ENCODE data around the gene CHURC1. TPM values are rescaled to one million over a fixed set of nuclear protein-coding genes. Genes with fewer than 3 reads are reported as not detected.

The CHURC1 gene
- total RNA-seq, 2 donors from 2014 or later, result 70.9 to 102 TPM

GRCh38 chr14:64954491-64955240, 40.4 kb downstream of the CHURC1 start:
- Histone ChIP-seq H3K36me3 (no peaks in the 10 kb centered on the region), H3K9me3 (no peaks in the 10 kb centered on the region), H3K4me3 (no peak overlapping the region), H3K27me3 (no peaks in the 10 kb centered on the region), H3K4me1 (peaks cover 0 to 12% of the 10 kb centered on the region in 2 donors), H3K27ac (no peak overlapping the region)
- no peak for DNase-seq (ENCODE audit: low spot score)
- TF ChIP-seq CTCF (IDR thresholded peaks at IDR 0.05), result no peak

GRCh38 chr14:64955297-64955696, 41.0 kb downstream of the CHURC1 start:
- no peak for DNase-seq (ENCODE audit: low spot score)

GRCh38 chr14:64956697-64957406, 42.6 kb downstream of the CHURC1 start:
- no peak for DNase-seq (ENCODE audit: low spot score)
- H3K4me3 ChIP-seq, result no peak overlapping the region
- no peaks in the 10 kb centered on the region for H3K36me3 ChIP-seq
- H3K4me1 ChIP-seq, result peaks cover 0 to 12% of the 10 kb centered on the region in 2 donors
- no peak overlapping the region for H3K27ac ChIP-seq
- H3K9me3 ChIP-seq, result no peaks in the 10 kb centered on the region
- H3K27me3 ChIP-seq, result no peaks in the 10 kb centered on the region
- TF ChIP-seq CTCF (IDR thresholded peaks at IDR 0.05), result no peak

More at GRCh38 chr14:64955297-64955696, 41.0 kb downstream of the CHURC1 start:
- Histone ChIP-seq H3K27ac (no peak overlapping the region), H3K27me3 (no peaks in the 10 kb centered on the region), H3K4me3 (no peak overlapping the region), H3K36me3 (no peaks in the 10 kb centered on the region), H3K9me3 (no peaks in the 10 kb centered on the region), H3K4me1 (peaks cover 0 to 12% of the 10 kb centered on the region in 2 donors)
- TF ChIP-seq CTCF (IDR thresholded peaks at IDR 0.05), result no peak

GRCh38 chr14:64958201-64958600, 43.9 kb downstream of the CHURC1 start:
- no peak for DNase-seq (ENCODE audit: low spot score)
- no peak for TF ChIP-seq CTCF (IDR thresholded peaks at IDR 0.05)
- Histone ChIP-seq H3K27me3 (no peaks in the 10 kb centered on the region), H3K36me3 (no peaks in the 10 kb centered on the region), H3K9me3 (no peaks in the 10 kb centered on the region), H3K4me1 (no peaks in the 10 kb centered on the region), H3K27ac (no peak overlapping the region), H3K4me3 (no peak overlapping the region)

- Histone ChIP-seq H3K9me3 (no peaks in the 10 kb centered on the region), H3K4me1 (no peaks in the 10 kb centered on the region), H3K4me3 (no peak overlapping the region), H3K27ac (no peak overlapping the region), H3K36me3 (no peaks in the 10 kb centered on the region), H3K27me3 (no peaks in the 10 kb centered on the region)
- no peak for DNase-seq (ENCODE audit: low spot score)
- no peak for TF ChIP-seq CTCF (IDR thresholded peaks at IDR 0.05)
Measured at GRCh38 chr14:64958743-64959142, 44.5 kb downstream of the CHURC1 start.
